SU-DHL-6 (cell line): ENCODE measurements around the gene MSX1.

Source experiments
- EZH2phosphoT487 ChIP-seq: fragments of 200-600 bp; sonication (generic), shearing (Covaris generic); conservative IDR thresholded peaks from 2 replicates; pipeline ENCODE4 v1.6.1; 2018; ENCODE audit warnings: mild to moderate bottlenecking, antibody characterized with exemption, low read length, moderate library complexity, mixed read lengths
- TF ChIP-seq, protein P1 (sequence below): fragments of 200-600 bp; sonication (generic); IDR thresholded peaks from one replicate; pipeline ENCODE4 v1.5.1; 2017; ENCODE audit warnings: antibody characterized with exemption, mild to moderate bottlenecking, low read length, moderate library complexity; ENCODE audit not compliant: insufficient read depth, poor library complexity, severe bottlenecking

DNA sequence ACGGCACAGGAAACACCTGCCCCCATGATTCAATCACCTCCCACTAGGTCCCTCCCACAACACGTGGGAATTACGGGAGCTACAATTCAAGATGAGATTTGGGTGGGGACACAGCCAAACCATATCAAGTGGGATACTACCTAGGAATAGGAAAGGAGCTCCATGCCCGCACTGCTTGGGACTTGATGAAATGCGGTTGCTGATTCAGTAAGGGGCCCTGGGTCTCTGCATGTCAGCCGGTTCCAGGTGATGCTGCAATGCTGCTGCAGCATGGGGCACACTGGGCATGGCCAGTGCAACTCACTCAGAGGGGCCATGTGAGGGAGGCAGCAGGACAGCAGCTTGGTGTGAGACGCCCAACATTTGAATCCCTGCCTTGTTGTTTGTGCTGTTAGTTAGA lies 34.0 kb upstream of the MSX1 start:
- TF ChIP-seq, protein P1, sequence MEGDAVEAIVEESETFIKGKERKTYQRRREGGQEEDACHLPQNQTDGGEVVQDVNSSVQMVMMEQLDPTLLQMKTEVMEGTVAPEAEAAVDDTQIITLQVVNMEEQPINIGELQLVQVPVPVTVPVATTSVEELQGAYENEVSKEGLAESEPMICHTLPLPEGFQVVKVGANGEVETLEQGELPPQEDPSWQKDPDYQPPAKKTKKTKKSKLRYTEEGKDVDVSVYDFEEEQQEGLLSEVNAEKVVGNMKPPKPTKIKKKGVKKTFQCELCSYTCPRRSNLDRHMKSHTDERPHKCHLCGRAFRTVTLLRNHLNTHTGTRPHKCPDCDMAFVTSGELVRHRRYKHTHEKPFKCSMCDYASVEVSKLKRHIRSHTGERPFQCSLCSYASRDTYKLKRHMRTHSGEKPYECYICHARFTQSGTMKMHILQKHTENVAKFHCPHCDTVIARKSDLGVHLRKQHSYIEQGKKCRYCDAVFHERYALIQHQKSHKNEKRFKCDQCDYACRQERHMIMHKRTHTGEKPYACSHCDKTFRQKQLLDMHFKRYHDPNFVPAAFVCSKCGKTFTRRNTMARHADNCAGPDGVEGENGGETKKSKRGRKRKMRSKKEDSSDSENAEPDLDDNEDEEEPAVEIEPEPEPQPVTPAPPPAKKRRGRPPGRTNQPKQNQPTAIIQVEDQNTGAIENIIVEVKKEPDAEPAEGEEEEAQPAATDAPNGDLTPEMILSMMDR: no peak
- no peak for TF ChIP-seq EZH2phosphoT487
